CD8-positive, alpha-beta memory T cell (primary cell): ENCODE results near the gene REXO1. TPM values are rescaled to one million over a fixed set of nuclear protein-coding genes. Genes with fewer than 3 reads are reported as not detected.

Source experiments
- CTCF ChIA-PET: fragments of 350-600 bp; sonication (Branson Sonifier 250); formaldehyde crosslinking; loops from one replicate; lab custom pipeline; 2021; ENCODE audit warnings: antibody characterized with exemption; lab: Charles Lee
- POLR2A ChIA-PET: fragments of 350-600 bp; sonication (Branson Sonifier 250); formaldehyde crosslinking; loops from one replicate; lab custom pipeline; 2021; ENCODE audit warnings: antibody characterized with exemption; lab: Charles Lee
- DNase-seq, 5 donors: peaks; one replicate each; pipeline versions ENCODE4 v3.0.0 to v3.0.0-alpha.2; 2020 to 2022; ENCODE audit warnings: mixed read lengths in 1 of 5
- H3K27ac ChIP-seq: one replicate; pipeline ENCODE4 v1.7.0; 2013; ENCODE audit warnings: low read depth, mild to moderate bottlenecking, low read length, moderate library complexity
- H3K27me3 ChIP-seq: 2 replicates; pipeline ENCODE4 v1.7.0; 2013; ENCODE audit warnings: low read length, mild to moderate bottlenecking; ENCODE audit not compliant: insufficient read depth, poor library complexity, severe bottlenecking
- H3K36me3 ChIP-seq: 2 replicates; pipeline ENCODE4 v1.7.0; 2013; ENCODE audit warnings: mild to moderate bottlenecking, low read length, moderate library complexity; ENCODE audit not compliant: insufficient read depth
- H3K4me1 ChIP-seq: 2 replicates; pipeline ENCODE4 v1.7.0; 2013; ENCODE audit warnings: mild to moderate bottlenecking, low read length, moderate library complexity; ENCODE audit not compliant: insufficient read depth
- H3K4me3 ChIP-seq: 2 replicates; pipeline ENCODE4 v1.7.0; 2013; ENCODE audit warnings: mild to moderate bottlenecking, low read length
- H3K9me3 ChIP-seq: 2 replicates; pipeline ENCODE4 v1.7.0; 2013; ENCODE audit warnings: mild to moderate bottlenecking, low read length
- H3K27ac Mint-ChIP-seq, 8 donors: one replicate each; pipeline ENCODE4 v1.8.0; 2020 to 2021; ENCODE audit warnings: mixed read lengths in 8 of 8, mild to moderate bottlenecking in 6 of 8, inconsistent platforms in 3 of 8, moderate library complexity in 3 of 8
- H3K27me3 Mint-ChIP-seq, 2 donors: one replicate each; pipeline ENCODE4 v1.8.0; 2020 to 2021; ENCODE audit warnings: mixed read lengths in 2 of 2, mild to moderate bottlenecking in 1 of 2, moderate library complexity in 1 of 2
- H3K36me3 Mint-ChIP-seq, 3 donors: one replicate each; pipeline ENCODE4 v1.8.0; 2020 to 2021; ENCODE audit warnings: mixed read lengths in 3 of 3, inconsistent platforms in 1 of 3, mild to moderate bottlenecking in 1 of 3
- H3K4me1 Mint-ChIP-seq, 3 donors: one replicate each; pipeline ENCODE4 v1.8.0; 2020 to 2021; ENCODE audit warnings: mixed read lengths in 3 of 3, inconsistent platforms in 1 of 3, mild to moderate bottlenecking in 1 of 3
- H3K4me3 Mint-ChIP-seq, 7 donors: one replicate each; pipeline ENCODE4 v1.8.0; 2020 to 2021; ENCODE audit warnings: mixed read lengths in 7 of 7, mild to moderate bottlenecking in 6 of 7, moderate library complexity in 4 of 7, inconsistent platforms in 2 of 7
- H3K9me3 Mint-ChIP-seq, 5 donors: one replicate each; pipeline ENCODE4 v1.8.0; 2020 to 2022; ENCODE audit warnings: mixed read lengths in 5 of 5, mild to moderate bottlenecking in 3 of 5, moderate library complexity in 2 of 5, inconsistent platforms in 1 of 5
- polyA plus RNA-seq: library from polyadenylated mRNA; unstranded; fragments of 300-500 nt; fragmentation: Illumina TruSeq; gene quantifications from one replicate; pipeline ENCODE4 v1.2.3, GENCODE V29; 2021
- total RNA-seq, 2 experiments: library from RNA; stranded (reverse); gene quantifications; one replicate each; pipeline ENCODE4 v1.2.3, GENCODE V29; 2021

Gene REXO1
- total and polyA plus RNA-seq, 3 experiments from 2014 or later: 8.7 to 63.7 (median 61.0) TPM

GRCh38 chr19:1846517-1847204, 1.6 kb downstream of the REXO1 start:
- H3K27ac Mint-ChIP-seq: peak overlapping the region; percentile 81 to 94 (median 88)
- Histone ChIP-seq H3K27me3 (no peaks in the 10 kb centered on the region), H3K36me3 (peaks cover 5% of the 10 kb centered on the region), H3K9me3 (no peaks in the 10 kb centered on the region), H3K4me1 (peaks cover 57% of the 10 kb centered on the region), H3K4me3 (peak overlapping the region; percentile 83), H3K27ac (peak overlapping the region; percentile 94)
- ChIA-PET POLR2A (interaction anchor here (1.0 kb wide), 1 partner anchor 11 kb away, joined by 3 read pairs; no protein-coding TSS in a partner anchor), CTCF (interaction anchor here (1.2 to 1.5 kb wide), 2 partner anchors 9 to 21 kb away, joined by 3 to 13 read pairs; no protein-coding TSS in a partner anchor)
- no peak for DNase-seq
- H3K27me3 Mint-ChIP-seq: peaks cover 0 to 1% of the 10 kb centered on the region in 2 donors
- peak overlapping the region; percentile 86 to 96 (median 88) for H3K4me3 Mint-ChIP-seq
- H3K36me3 Mint-ChIP-seq: peaks cover 0 to 22% (median 0%) of the 10 kb centered on the region in 3 donors
- H3K4me1 Mint-ChIP-seq: peaks cover 43 to 70% (median 52%) of the 10 kb centered on the region in 3 donors
- no peaks in the 10 kb centered on the region for H3K9me3 Mint-ChIP-seq

- CTCF ChIA-PET: interaction anchor here (2.3 kb wide), 1 partner anchor 20 kb away, joined by 8 read pairs; no protein-coding TSS in a partner anchor
- H3K36me3 ChIP-seq: peaks cover 5% of the 10 kb centered on the region
- peaks cover 57% of the 10 kb centered on the region for H3K4me1 ChIP-seq
- no peaks in the 10 kb centered on the region for H3K9me3 ChIP-seq
- Mint-ChIP-seq H3K4me1 (peaks cover 45 to 70% (median 54%) of the 10 kb centered on the region in 3 donors), H3K36me3 (peaks cover 0 to 24% (median 0%) of the 10 kb centered on the region in 3 donors), H3K4me3 (peak overlapping the region in 4 of 7 donors; percentile 8 to 96 (median 54)), H3K9me3 (no peaks in the 10 kb centered on the region), H3K27me3 (no peaks in the 10 kb centered on the region), H3K27ac (peak overlapping the region in 2 of 8 donors; percentile 29 to 48)
- DNase-seq: no peak
- H3K27ac ChIP-seq: no peak overlapping the region
- H3K4me3 ChIP-seq: no peak overlapping the region
- H3K27me3 ChIP-seq: no peaks in the 10 kb centered on the region
- POLR2A ChIA-PET: no interaction called here
Measured at GRCh38 chr19:1845642-1846041, 2.6 kb downstream of the REXO1 start.

GRCh38 chr19:1845125-1845515, 3.2 kb downstream of the REXO1 start:
- Histone ChIP-seq H3K4me1 (peaks cover 57% of the 10 kb centered on the region), H3K36me3 (peaks cover 5% of the 10 kb centered on the region), H3K27me3 (no peaks in the 10 kb centered on the region), H3K4me3 (no peak overlapping the region), H3K9me3 (no peaks in the 10 kb centered on the region), H3K27ac (no peak overlapping the region)
- POLR2A ChIA-PET: no interaction called here
- CTCF ChIA-PET: interaction anchor here (2.3 kb wide), 1 partner anchor 19 kb away, joined by 8 read pairs; no protein-coding TSS in a partner anchor
- DNase-seq: no peak
- Mint-ChIP-seq H3K9me3 (no peaks in the 10 kb centered on the region), H3K4me3 (peak overlapping the region in 4 of 7 donors; percentile 20 to 96 (median 46)), H3K27ac (peak overlapping the region in 2 of 8 donors; percentile 48 to 54), H3K27me3 (no peaks in the 10 kb centered on the region), H3K4me1 (peaks cover 46 to 72% (median 54%) of the 10 kb centered on the region in 3 donors), H3K36me3 (peaks cover 0 to 27% (median 0%) of the 10 kb centered on the region in 3 donors)

- Mint-ChIP-seq H3K4me1 (peaks cover 47 to 73% (median 55%) of the 10 kb centered on the region in 3 donors), H3K4me3 (peak overlapping the region in 3 of 7 donors; percentile 20 to 54 (median 37)), H3K36me3 (peaks cover 0 to 30% (median 0%) of the 10 kb centered on the region in 3 donors), H3K27me3 (no peaks in the 10 kb centered on the region), H3K9me3 (no peaks in the 10 kb centered on the region), H3K27ac (peak overlapping the region in 2 of 8 donors; percentile 48 to 54)
- CTCF ChIA-PET: interaction anchor here (2.3 kb wide), 1 partner anchor 19 kb away, joined by 8 read pairs; no protein-coding TSS in a partner anchor
- POLR2A ChIA-PET: no interaction called here
- Histone ChIP-seq H3K36me3 (peaks cover 5% of the 10 kb centered on the region), H3K4me3 (no peak overlapping the region), H3K9me3 (no peaks in the 10 kb centered on the region), H3K27ac (no peak overlapping the region), H3K4me1 (peaks cover 57% of the 10 kb centered on the region), H3K27me3 (no peaks in the 10 kb centered on the region)
- DNase-seq: no peak
Measured at GRCh38 chr19:1844513-1845124, 3.7 kb downstream of the REXO1 start.

GRCh38 chr19:1843646-1844394, 4.5 kb downstream of the REXO1 start:
- H3K9me3 ChIP-seq: no peaks in the 10 kb centered on the region
- no peaks in the 10 kb centered on the region for H3K27me3 Mint-ChIP-seq
- peaks cover 0 to 32% (median 0%) of the 10 kb centered on the region in 3 donors for H3K36me3 Mint-ChIP-seq
- H3K4me1 ChIP-seq: peaks cover 54% of the 10 kb centered on the region
- H3K4me3 ChIP-seq: no peak overlapping the region
- H3K4me1 Mint-ChIP-seq: peaks cover 47 to 75% (median 53%) of the 10 kb centered on the region in 3 donors
- no peak for DNase-seq
- peak overlapping the region in 2 of 8 donors; percentile 54 to 73 for H3K27ac Mint-ChIP-seq
- H3K9me3 Mint-ChIP-seq: no peaks in the 10 kb centered on the region
- H3K27ac ChIP-seq: no peak overlapping the region
- H3K4me3 Mint-ChIP-seq: peak overlapping the region in 1 of 7 donors; percentile 18
- CTCF ChIA-PET: interaction anchor here (1.2 to 2.3 kb wide), 3 partner anchors 11 to 18 kb away, joined by 3 to 8 read pairs (median 8); no protein-coding TSS in a partner anchor
- POLR2A ChIA-PET: no interaction called here
- peaks cover 5% of the 10 kb centered on the region for H3K36me3 ChIP-seq
- H3K27me3 ChIP-seq: no peaks in the 10 kb centered on the region

GRCh38 chr19:1843116-1843515, 5.2 kb downstream of the REXO1 start:
- Histone ChIP-seq H3K27ac (no peak overlapping the region), H3K9me3 (no peaks in the 10 kb centered on the region), H3K4me1 (peaks cover 52% of the 10 kb centered on the region), H3K36me3 (peaks cover 5% of the 10 kb centered on the region), H3K4me3 (no peak overlapping the region), H3K27me3 (no peaks in the 10 kb centered on the region)
- H3K4me1 Mint-ChIP-seq: peaks cover 45 to 72% (median 51%) of the 10 kb centered on the region in 3 donors
- H3K27me3 Mint-ChIP-seq: no peaks in the 10 kb centered on the region
- ChIA-PET CTCF (interaction anchor here (1.2 to 2.2 kb wide), 2 partner anchors 10 to 17 kb away, joined by 3 to 8 read pairs; no protein-coding TSS in a partner anchor), POLR2A (interaction anchor here (0.5 kb wide), 1 partner anchor 352 kb away, joined by 5 read pairs; the partner anchor contains the start of gene REEP6)
- H3K36me3 Mint-ChIP-seq: peaks cover 0 to 32% (median 0%) of the 10 kb centered on the region in 3 donors
- H3K27ac Mint-ChIP-seq: peak overlapping the region in 2 of 8 donors; percentile 47 to 73
- no peaks in the 10 kb centered on the region for H3K9me3 Mint-ChIP-seq
- H3K4me3 Mint-ChIP-seq: no peak overlapping the region
- DNase-seq: no peak

- Histone ChIP-seq H3K27ac (no peak overlapping the region), H3K27me3 (no peaks in the 10 kb centered on the region), H3K4me1 (peaks cover 38% of the 10 kb centered on the region), H3K36me3 (peaks cover 5% of the 10 kb centered on the region), H3K9me3 (no peaks in the 10 kb centered on the region), H3K4me3 (no peak overlapping the region)
- H3K4me1 Mint-ChIP-seq: peaks cover 37 to 72% (median 40%) of the 10 kb centered on the region in 3 donors
- peak overlapping the region in 2 of 8 donors; percentile 51 to 64 for H3K27ac Mint-ChIP-seq
- peak overlapping the region in 2 of 7 donors; percentile 10 to 61 for H3K4me3 Mint-ChIP-seq
- ChIA-PET CTCF (interaction anchor here (1.6 to 2.2 kb wide), 2 partner anchors 15 to 17 kb away, joined by 3 to 8 read pairs; no protein-coding TSS in a partner anchor), POLR2A (no interaction called here)
- H3K27me3 Mint-ChIP-seq: no peaks in the 10 kb centered on the region
- no peak for DNase-seq
- peaks cover 0 to 28% (median 0%) of the 10 kb centered on the region in 3 donors for H3K36me3 Mint-ChIP-seq
- no peaks in the 10 kb centered on the region for H3K9me3 Mint-ChIP-seq
Measured at GRCh38 chr19:1841209-1841924, 6.9 kb downstream of the REXO1 start.
